Loucy (cell line): ENCODE results near the gene MTO1.
A peak's percentile ranks its signal among the peaks of the same experiment; 100 is the strongest.
"Not testable (repeated sequence)": the region's sequence is repeated elsewhere in the genome, so short reads cannot be mapped to it uniquely, and the experiment has no call there.

ENCODE experiments used
- H2AFZ ChIP-seq: fragments of 200-600 bp; sonication (generic); 2 replicates; pipeline ENCODE4 v1.6.0; 2016; ENCODE audit warnings: antibody characterized with exemption, mild to moderate bottlenecking, low read length, moderate library complexity
- H3F3A ChIP-seq: fragments of 200-600 bp; 2 replicates; pipeline ENCODE4 v1.6.0; 2016; ENCODE audit warnings: antibody characterized with exemption, low read depth, mild to moderate bottlenecking
- H3K27me3 ChIP-seq: fragments of 200-600 bp; sonication (generic); 2 replicates; pipeline ENCODE4 v1.6.1; 2014; ENCODE audit warnings: low read length, mild to moderate bottlenecking; ENCODE audit not compliant: insufficient read depth, poor library complexity, severe bottlenecking
- H3K36me3 ChIP-seq: fragments of 200-600 bp; sonication (generic); 2 replicates; pipeline ENCODE4 v1.6.1; 2016; ENCODE audit warnings: low read length; ENCODE audit not compliant: insufficient read depth
- H3K4me1 ChIP-seq: fragments of 200-600 bp; sonication (generic); 2 replicates; pipeline ENCODE4 v1.5.1; 2014; ENCODE audit warnings: low read length, mild to moderate bottlenecking; ENCODE audit not compliant: insufficient read depth, poor library complexity, severe bottlenecking
- H3K4me2 ChIP-seq: fragments of 200-600 bp; sonication (generic); 2 replicates; pipeline ENCODE4 v1.6.0; 2014; ENCODE audit warnings: antibody characterized with exemption, low read length, low read depth, mild to moderate bottlenecking; ENCODE audit not compliant: poor library complexity, severe bottlenecking
- H3K4me3 ChIP-seq: fragments of 200-600 bp; sonication (generic); 2 replicates; pipeline ENCODE4 v1.5.1; 2014; ENCODE audit warnings: low read length, mild to moderate bottlenecking, mixed read lengths; ENCODE audit not compliant: poor library complexity, severe bottlenecking
- H3K79me2 ChIP-seq: fragments of 200-600 bp; sonication (generic); 2 replicates; pipeline ENCODE4 v1.6.1; 2014; ENCODE audit warnings: low read length; ENCODE audit not compliant: insufficient read depth
- H3K9ac ChIP-seq: fragments of 200-600 bp; sonication (generic); 2 replicates; pipeline ENCODE4 v1.6.0; 2014; ENCODE audit warnings: mild to moderate bottlenecking, low read depth, low read length, moderate library complexity; ENCODE audit not compliant: poor library complexity, severe bottlenecking
- H3K9me2 ChIP-seq: fragments of 200-600 bp; sonication (generic); replicated peaks from 2 replicates; pipeline ENCODE4 v1.6.1; 2016; ENCODE audit warnings: low read depth, low read length, mixed read lengths
- H3K9me3 ChIP-seq: fragments of 200-600 bp; sonication (generic); 2 replicates; pipeline ENCODE4 v1.6.1; 2014; ENCODE audit warnings: mild to moderate bottlenecking, antibody characterized with exemption, low read length, low read depth; ENCODE audit not compliant: insufficient read depth
- H4K20me1 ChIP-seq: fragments of 200-600 bp; sonication (generic); 2 replicates; pipeline ENCODE4 v1.6.0; 2014; ENCODE audit warnings: antibody characterized with exemption, low read length, mild to moderate bottlenecking; ENCODE audit not compliant: insufficient read depth, poor library complexity, severe bottlenecking
- CTCF ChIP-seq: fragments of 200-600 bp; sonication (generic); conservative IDR thresholded peaks from 2 replicates; pipeline ENCODE4 v1.5.1; 2014; ENCODE audit warnings: mild to moderate bottlenecking, antibody characterized with exemption, low read length
- EZH2phosphoT487 ChIP-seq: fragments of 200-600 bp; IDR thresholded peaks from 2 replicates; pipeline ENCODE4 v1.6.1; 2018; ENCODE audit warnings: antibody characterized with exemption, mild to moderate bottlenecking, moderate library complexity, borderline replicate concordance

The MTO1 gene

GRCh38 chr6:73516514-73517489, 55.3 kb downstream of the MTO1 start:
- Histone ChIP-seq H3K4me1 (peaks cover 14% of the 10 kb centered on the region), H3K9ac (no peak overlapping the region), H3K79me2 (peaks cover 65% of the 10 kb centered on the region), H3K36me3 (peaks cover 57% of the 10 kb centered on the region), H3K9me2 (no peaks in the 10 kb centered on the region), H4K20me1 (peaks cover 72% of the 10 kb centered on the region), H3K9me3 (no peaks in the 10 kb centered on the region), H3K4me2 (peak overlapping the region; percentile 96), H3K27me3 (peaks cover 12% of the 10 kb centered on the region), H3F3A (peaks cover 18% of the 10 kb centered on the region), H2AFZ (no peak overlapping the region), H3K4me3 (peak overlapping the region; percentile 62)
- no peak for TF ChIP-seq EZH2phosphoT487
- TF ChIP-seq CTCF = no peak

- Histone ChIP-seq H4K20me1 (peaks cover 70% of the 10 kb centered on the region), H3K9ac (peak overlapping the region; percentile 100), H3K4me3 (peak overlapping the region; percentile 100), H3F3A (peaks cover 18% of the 10 kb centered on the region), H3K36me3 (peaks cover 57% of the 10 kb centered on the region), H3K4me1 (peaks cover 26% of the 10 kb centered on the region), H3K27me3 (peaks cover 12% of the 10 kb centered on the region), H3K4me2 (peak overlapping the region; percentile 96), H3K79me2 (peaks cover 81% of the 10 kb centered on the region)
- not testable (repeated sequence) for H3K9me3 ChIP-seq, H3K9me2 ChIP-seq, H2AFZ ChIP-seq
Measured at GRCh38 chr6:73518100-73518981, 56.8 kb downstream of the MTO1 start.

- H3K9ac ChIP-seq = peak overlapping the region; percentile 100
- H3K36me3 ChIP-seq = peaks cover 57% of the 10 kb centered on the region
- peaks cover 62% of the 10 kb centered on the region for H4K20me1 ChIP-seq
- H3K27me3 ChIP-seq = peaks cover 12% of the 10 kb centered on the region
- not testable (repeated sequence) for H2AFZ ChIP-seq, H3K9me2 ChIP-seq, H3K9me3 ChIP-seq
- peaks cover 31% of the 10 kb centered on the region for H3K4me1 ChIP-seq
- peaks cover 18% of the 10 kb centered on the region for H3F3A ChIP-seq
- peak overlapping the region; percentile 96 for H3K4me2 ChIP-seq
- H3K79me2 ChIP-seq = peaks cover 82% of the 10 kb centered on the region
- peak overlapping the region; percentile 100 for H3K4me3 ChIP-seq
Measured at GRCh38 chr6:73518982-73519881, 57.7 kb downstream of the MTO1 start.
